Gastroesophageal sphincter (tissue), 4 donors: ENCODE results near the gene SMARCD2. TPM values are rescaled to one million over a fixed set of nuclear protein-coding genes. Genes with fewer than 3 reads are reported as not detected.
"Not testable (repeated sequence)": the region's sequence is repeated elsewhere in the genome, so short reads cannot be mapped to it uniquely, and the experiment has no call there.

Experiments used
- ATAC-seq: fragments of 150-250 bp; one replicate; pipeline ENCODE4 v1.9.1; 2016; ENCODE audit warnings: mild to moderate bottlenecking, moderate library complexity
- H3K27ac ChIP-seq, 4 donors: fragments of 200-600 bp; sonication (generic) in 3 of 4; 1 replicate in 3 of 4; 2 replicates in 1 of 4; pipeline ENCODE4 v1.5.1; 2016 to 2019
- H3K27me3 ChIP-seq: fragments of 200-600 bp; sonication (generic); one replicate; pipeline ENCODE4 v1.5.1; 2019
- H3K36me3 ChIP-seq, 2 donors: fragments of 200-600 bp; sonication (generic); one replicate each; pipeline ENCODE4 v1.5.1; 2019; ENCODE audit warnings: control low read depth in 1 of 2
- H3K4me1 ChIP-seq, 3 donors: fragments of 200-600 bp; sonication (generic); 1 replicate in 2 of 3; 2 replicates in 1 of 3; pipeline ENCODE4 v1.5.1; 2016 to 2019; ENCODE audit warnings: control low read depth in 2 of 3
- H3K4me3 ChIP-seq, 2 donors: fragments of 200-600 bp; sonication (generic); one replicate each; pipeline ENCODE4 v1.5.1; 2019; ENCODE audit warnings: mild to moderate bottlenecking in 1 of 2, moderate library complexity in 1 of 2
- H3K9me3 ChIP-seq, 3 donors: fragments of 200-600 bp; sonication (generic); one replicate each; pipeline ENCODE4 v1.5.1; 2017 to 2019; ENCODE audit warnings: control low read depth in 2 of 3
- EP300 ChIP-seq: sonication (generic); formaldehyde crosslinking; IDR thresholded peaks from one replicate; pipeline ENCODE4 v1.6.1; 2017; ENCODE audit warnings: antibody characterized with exemption, mild to moderate bottlenecking
- POLR2A ChIP-seq, 2 donors: fragments of 450-650 bp; IDR thresholded peaks; one replicate each; pipeline ENCODE4 v1.6.1; 2017; ENCODE audit warnings: antibody characterized with exemption in 2 of 2, mild to moderate bottlenecking in 2 of 2, moderate library complexity in 1 of 2
- POLR2AphosphoS5 ChIP-seq: sonication (generic); formaldehyde crosslinking; IDR thresholded peaks from one replicate; pipeline ENCODE4 v1.6.1; 2017; ENCODE audit warnings: antibody characterized with exemption
- WGBS, 2 donors: methylation state at CpG; one replicate each; pipeline ENCODE4 v1.1.5; 2018; ENCODE audit warnings: low coverage in 1 of 2; 5-methylcytosine and 5-hydroxymethylcytosine counted together
- total RNA-seq, 4 donors: library from RNA; depleted of rRNA; stranded (reverse); fragments of >200 nt; gene quantifications; one replicate each; pipeline ENCODE4 v1.1.0, GENCODE V29; 2016
- TF ChIP-seq, protein P1 (sequence below), 4 experiments: fragments of 200-600 bp in 2 of 4; fragments of 450-650 bp in 2 of 4; sonication (generic) in 1 of 4; IDR thresholded peaks; one replicate each; pipeline ENCODE4 v1.5.1; 2017 to 2019; ENCODE audit warnings: antibody characterized with exemption in 4 of 4, mild to moderate bottlenecking in 2 of 4, moderate library complexity in 2 of 4

Gene SMARCD2
- total RNA-seq, 4 donors from 2014 or later = 103 to 160 (median 141) TPM

- no peaks in the 10 kb centered on the region for H3K4me1 ChIP-seq
- H3K27ac ChIP-seq = no peak overlapping the region
- no peak for ATAC-seq
- peaks cover 17% of the 10 kb centered on the region for H3K27me3 ChIP-seq
- WGBS, 2 donors = no CpG with 5 or more reads among the region's 12 CpGs
- H3K4me3 ChIP-seq = no peak overlapping the region
- no peaks in the 10 kb centered on the region for H3K9me3 ChIP-seq
- TF ChIP-seq POLR2AphosphoS5 = no peak
- TF ChIP-seq, protein P1, sequence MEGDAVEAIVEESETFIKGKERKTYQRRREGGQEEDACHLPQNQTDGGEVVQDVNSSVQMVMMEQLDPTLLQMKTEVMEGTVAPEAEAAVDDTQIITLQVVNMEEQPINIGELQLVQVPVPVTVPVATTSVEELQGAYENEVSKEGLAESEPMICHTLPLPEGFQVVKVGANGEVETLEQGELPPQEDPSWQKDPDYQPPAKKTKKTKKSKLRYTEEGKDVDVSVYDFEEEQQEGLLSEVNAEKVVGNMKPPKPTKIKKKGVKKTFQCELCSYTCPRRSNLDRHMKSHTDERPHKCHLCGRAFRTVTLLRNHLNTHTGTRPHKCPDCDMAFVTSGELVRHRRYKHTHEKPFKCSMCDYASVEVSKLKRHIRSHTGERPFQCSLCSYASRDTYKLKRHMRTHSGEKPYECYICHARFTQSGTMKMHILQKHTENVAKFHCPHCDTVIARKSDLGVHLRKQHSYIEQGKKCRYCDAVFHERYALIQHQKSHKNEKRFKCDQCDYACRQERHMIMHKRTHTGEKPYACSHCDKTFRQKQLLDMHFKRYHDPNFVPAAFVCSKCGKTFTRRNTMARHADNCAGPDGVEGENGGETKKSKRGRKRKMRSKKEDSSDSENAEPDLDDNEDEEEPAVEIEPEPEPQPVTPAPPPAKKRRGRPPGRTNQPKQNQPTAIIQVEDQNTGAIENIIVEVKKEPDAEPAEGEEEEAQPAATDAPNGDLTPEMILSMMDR (IDR thresholded peaks at IDR 0.05) = no peak
- no peak for TF ChIP-seq EP300
- TF ChIP-seq POLR2A (IDR thresholded peaks at IDR 0.05) = no peak
- no peaks in the 10 kb centered on the region for H3K36me3 ChIP-seq
Measured at GRCh38 chr17:63880706-63881105, 38.2 kb upstream of the SMARCD2 start.

GRCh38 chr17:63878413-63878812 lies 35.9 kb upstream of the SMARCD2 start:
- ATAC-seq, H3K36me3 ChIP-seq, H3K4me3 ChIP-seq, H3K9me3 ChIP-seq, H3K4me1 ChIP-seq, H3K27ac ChIP-seq: not testable (repeated sequence)
- WGBS, 2 donors = 84 to 92% methylated on average over 6 to 8 of the region's 9 CpGs
- peaks cover 17% of the 10 kb centered on the region for H3K27me3 ChIP-seq

DNA sequence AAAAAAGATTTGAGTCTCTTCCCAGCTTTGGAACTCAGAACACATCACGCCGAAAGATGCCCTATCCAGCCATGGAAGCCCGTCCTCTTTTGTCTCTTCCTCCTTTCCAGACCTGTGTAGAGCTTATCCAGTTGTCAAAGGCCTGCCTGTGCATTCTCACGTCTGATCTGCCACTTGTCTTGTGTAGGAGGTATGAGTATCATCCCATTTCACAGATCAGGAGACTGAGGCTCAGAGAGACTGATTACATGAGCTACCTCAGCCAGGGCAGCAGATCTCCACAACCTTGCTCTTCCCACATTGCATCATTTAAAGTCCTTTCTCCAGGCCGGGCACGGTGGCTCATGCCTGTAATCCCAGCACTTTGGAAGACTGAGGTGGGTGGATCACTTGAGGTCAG lies 32.2 kb upstream of the SMARCD2 start:
- H3K9me3 ChIP-seq, ATAC-seq, H3K36me3 ChIP-seq, H3K4me1 ChIP-seq, H3K27ac ChIP-seq, H3K4me3 ChIP-seq: not testable (repeated sequence)
- H3K27me3 ChIP-seq = peaks cover 11% of the 10 kb centered on the region
- whole genome bisulfite sequencing, 2 donors = 0 to 73% methylated on average over 1 to 4 of the region's 6 CpGs

DNA sequence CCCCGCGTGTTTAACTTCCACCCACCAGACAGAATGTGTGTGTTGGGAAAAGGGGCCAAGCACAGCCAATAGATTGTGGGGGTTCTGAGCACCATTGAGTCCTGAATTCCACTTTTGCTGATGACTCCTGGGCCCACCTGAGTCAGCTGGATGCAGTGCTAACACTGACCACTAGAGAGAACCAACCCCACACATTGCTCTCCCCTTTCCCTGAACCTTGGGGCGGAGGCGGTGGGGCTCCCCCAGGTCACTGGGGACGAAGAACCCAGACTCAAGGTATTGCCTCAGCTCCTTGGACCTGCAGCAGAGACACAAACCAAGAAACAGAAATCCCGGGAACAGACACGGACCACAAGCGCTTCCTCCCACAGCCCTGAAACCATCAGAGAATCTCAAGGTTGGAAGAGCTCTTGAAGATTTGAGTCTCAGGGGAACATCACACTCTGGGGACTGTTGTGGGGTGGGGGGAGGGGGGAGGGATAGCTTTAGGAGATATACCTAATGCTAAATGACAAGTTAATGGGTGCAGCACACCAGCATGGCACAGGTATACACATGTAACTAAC lies 31.7 kb upstream of the SMARCD2 start:
- H3K27me3 ChIP-seq = peaks cover 11% of the 10 kb centered on the region
- not testable (repeated sequence) for H3K27ac ChIP-seq, H3K4me1 ChIP-seq, H3K36me3 ChIP-seq, H3K4me3 ChIP-seq, ATAC-seq, H3K9me3 ChIP-seq
- WGBS, 2 donors = no CpG with 5 or more reads among the region's 8 CpGs

DNA sequence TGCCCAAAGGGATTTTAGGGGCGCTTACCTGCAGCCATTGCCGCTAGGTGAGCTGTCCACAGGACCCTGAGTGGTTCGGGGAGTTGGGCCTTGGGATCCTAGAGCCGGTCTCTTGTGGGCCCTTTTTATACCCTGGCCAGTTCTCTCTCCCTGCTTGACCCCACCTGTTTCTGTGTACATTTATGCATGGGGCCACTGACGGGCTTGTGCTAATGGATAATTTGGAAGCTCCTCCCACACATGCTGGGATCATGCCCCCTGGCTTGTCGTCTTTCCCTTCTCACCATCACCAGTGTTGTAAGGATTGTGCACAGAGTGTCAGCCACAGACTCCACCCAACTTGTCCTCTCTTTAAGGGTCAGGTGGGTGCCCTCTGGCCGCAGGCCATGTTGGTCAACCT lies 31.1 kb upstream of the SMARCD2 start, which contains the start of gene CSH2:
TSS of gene CSH2 (minus strand) at position 101 of the 400 bp plus-strand sequence. CDS start at position 38, 63 bp downstream.
- H3K27me3 ChIP-seq = peaks cover 11% of the 10 kb centered on the region
- not testable (repeated sequence) for H3K4me3 ChIP-seq, H3K36me3 ChIP-seq, H3K4me1 ChIP-seq, H3K9me3 ChIP-seq, ATAC-seq, H3K27ac ChIP-seq
- WGBS, 2 donors = 60% methylated on average over 1 of the region's 7 CpGs; no CpG with 5 or more reads in 1 of the 2 donors

DNA sequence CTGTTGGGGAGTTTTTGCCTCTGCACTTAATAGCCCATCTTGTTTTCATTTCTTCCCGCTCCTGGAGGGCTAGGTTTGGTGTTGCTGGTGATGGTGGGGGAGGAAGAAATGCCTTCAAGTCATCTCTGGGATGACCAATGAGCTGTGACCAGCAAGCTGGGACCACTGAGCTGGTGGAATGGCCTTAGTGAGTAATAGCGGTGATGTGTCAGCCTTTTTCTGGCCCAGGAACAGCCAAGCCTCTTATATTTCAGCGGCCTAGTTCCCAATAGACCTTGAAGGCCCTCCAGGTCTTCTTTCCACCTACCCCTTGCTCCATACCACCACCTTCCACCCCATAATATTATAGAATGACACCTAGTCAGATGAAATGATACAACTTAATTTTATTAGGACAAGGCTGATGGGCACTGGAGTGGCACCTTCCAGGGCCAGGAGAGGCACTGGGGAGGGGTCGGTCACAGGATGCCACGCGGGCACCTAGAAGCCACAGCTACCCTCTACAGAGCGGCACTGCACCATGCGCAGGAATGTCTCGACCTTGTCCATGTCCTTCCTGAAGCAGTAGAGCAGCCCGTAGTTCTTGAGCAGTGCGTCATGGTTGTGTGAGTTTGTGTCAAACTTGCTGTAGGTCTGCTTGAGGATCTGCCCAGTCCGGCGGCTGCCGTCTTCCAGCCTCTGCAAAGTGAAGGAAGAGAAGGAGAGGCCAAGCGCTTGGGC lies 29.3 kb upstream of the SMARCD2 start:
- H3K27me3 ChIP-seq = not testable (repeated sequence)

DNA sequence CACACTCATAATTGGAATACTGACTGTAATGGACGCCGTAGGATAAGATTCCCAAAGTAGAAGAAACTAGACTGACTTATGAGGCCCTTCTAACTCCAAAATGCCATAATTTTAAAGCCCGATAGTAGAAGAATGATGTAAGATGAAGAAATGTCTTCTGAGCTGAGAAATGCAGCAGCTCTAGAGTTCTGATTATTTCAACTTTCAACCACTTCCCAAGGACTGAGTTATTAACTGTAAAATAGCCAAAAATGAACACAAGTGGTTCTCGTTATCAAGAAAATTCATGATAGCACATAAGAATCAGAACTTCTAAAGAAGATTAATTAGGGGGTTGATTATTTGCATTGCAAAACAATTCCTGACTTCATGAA lies 27.8 kb upstream of the SMARCD2 start:
- not testable (repeated sequence) for H3K4me3 ChIP-seq, ATAC-seq, H3K27ac ChIP-seq, H3K27me3 ChIP-seq, H3K36me3 ChIP-seq, H3K9me3 ChIP-seq, H3K4me1 ChIP-seq
- WGBS, 2 donors = 73 to 77% methylated on average over 2 to 4 of the region's 4 CpGs

More for the DNA sequence above, 29.3 kb upstream of the SMARCD2 start:
- H3K4me3 ChIP-seq, H3K4me1 ChIP-seq, H3K27ac ChIP-seq, H3K9me3 ChIP-seq, H3K36me3 ChIP-seq, ATAC-seq: not testable (repeated sequence)
- WGBS, 2 donors = 92 to 100% methylated on average over 1 to 2 of the region's 15 CpGs

DNA sequence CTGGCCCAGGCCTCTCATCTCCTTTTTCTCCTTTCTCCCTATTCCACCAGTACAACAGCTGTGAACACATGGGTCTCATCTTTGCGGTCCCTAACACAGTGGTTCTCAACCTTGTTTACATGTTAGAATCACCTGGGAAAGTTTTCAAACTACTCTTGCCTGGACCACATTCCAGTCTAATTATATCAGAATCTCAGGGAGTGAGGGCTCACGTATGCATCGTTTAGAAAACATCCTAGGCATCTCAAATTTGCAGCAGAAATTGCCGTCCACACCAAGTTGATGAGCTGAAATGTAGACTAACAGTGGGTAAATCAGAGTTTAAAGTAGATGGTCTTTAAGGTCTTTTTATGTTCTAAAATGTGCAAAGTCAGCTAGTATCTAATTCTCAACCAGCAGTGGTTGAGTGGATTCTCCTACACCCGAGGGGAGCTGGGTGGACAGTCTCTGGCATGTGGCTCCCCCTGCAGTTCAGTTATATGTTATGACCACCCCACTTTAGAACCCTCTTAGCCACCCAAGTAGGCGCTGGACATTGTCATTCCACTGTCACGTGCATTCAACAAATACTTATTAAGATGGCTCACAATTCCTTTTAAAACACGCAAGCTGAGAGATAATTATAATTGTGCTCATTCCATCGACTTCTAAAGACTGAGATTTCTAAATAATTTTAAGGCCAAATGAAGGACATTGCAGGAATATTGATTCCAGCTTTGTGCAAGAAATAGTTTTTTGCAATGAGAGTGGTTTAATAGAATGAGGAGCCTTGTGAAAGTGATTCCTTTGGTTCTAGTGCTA lies 27.2 kb upstream of the SMARCD2 start:
- not testable (repeated sequence) for H3K36me3 ChIP-seq, H3K9me3 ChIP-seq, H3K27me3 ChIP-seq, H3K4me1 ChIP-seq, H3K4me3 ChIP-seq, H3K27ac ChIP-seq
- peak; percentile 22 for ATAC-seq
- 27 to 55% methylated on average over 5 to 8 of the region's 9 CpGs for WGBS, 2 donors

- 58% methylated on average over 4 of the region's 7 CpGs; no CpG with 5 or more reads in 1 of the 2 donors for WGBS, 2 donors
- H3K27me3 ChIP-seq, H3K4me3 ChIP-seq, ATAC-seq, H3K4me1 ChIP-seq, H3K27ac ChIP-seq, H3K9me3 ChIP-seq, H3K36me3 ChIP-seq: not testable (repeated sequence)
Measured at GRCh38 chr17:63866625-63867024, 24.1 kb upstream of the SMARCD2 start.
